Raji (cell line): Measurements from ENCODE around the gene RNF167.

Experiments used
- POLR2A ChIP-seq: IDR thresholded peaks from 2 replicates; pipeline ENCODE4 v1.6.1; 2011; ENCODE audit warnings: low read depth, low read length, control low read depth; ENCODE audit not compliant: insufficient read depth

The RNF167 gene

GRCh38 chr17:4959261-4959965 lies 19.3 kb downstream of the RNF167 start:
- TF ChIP-seq POLR2A: no peak

GRCh38 chr17:4960279-4960922 lies 20.3 kb downstream of the RNF167 start:
- TF ChIP-seq POLR2A: no peak

- no peak for TF ChIP-seq POLR2A
These were observed 25.4 kb downstream of the RNF167 start for GRCh38 chr17:4965311-4965986.

GRCh38 chr17:4966844-4967538 lies 26.9 kb downstream of the RNF167 start:
- TF ChIP-seq POLR2A: peak; percentile 19; the same call in 1 of the 2 replicates

- TF ChIP-seq POLR2A: peak; percentile 65
These were observed 27.7 kb downstream of the RNF167 start, which contains the start of gene SPAG7 for GRCh38 chr17:4967539-4968485. SPAG7 (minus strand) TSS chr17:4967817; CDS start chr17:4967804, 13 bp downstream.

GRCh38 chr17:4968486-4969046 lies 28.5 kb downstream of the RNF167 start:
- no peak for TF ChIP-seq POLR2A

GRCh38 chr17:4969047-4969550 lies 29.0 kb downstream of the RNF167 start:
- no peak for TF ChIP-seq POLR2A

GRCh38 chr17:4969551-4970173 lies 29.6 kb downstream of the RNF167 start:
- TF ChIP-seq POLR2A: no peak

GRCh38 chr17:4970273-4970672 lies 30.2 kb downstream of the RNF167 start:
- no peak for TF ChIP-seq POLR2A

- TF ChIP-seq POLR2A: no peak
These were observed 31.8 kb downstream of the RNF167 start for GRCh38 chr17:4971826-4972225.

- TF ChIP-seq POLR2A: no peak
These were observed 32.3 kb downstream of the RNF167 start for GRCh38 chr17:4972322-4972721.

- TF ChIP-seq POLR2A: no peak
These were observed 32.7 kb downstream of the RNF167 start for GRCh38 chr17:4972752-4973151.

- 0 out of 2 replicates have a peak, but pooled peaks have one; percentile 10 for TF ChIP-seq POLR2A
These were observed 33.4 kb downstream of the RNF167 start for GRCh38 chr17:4973256-4974114.
